ENCODE data around the gene APOBEC4. TPM values are rescaled to one million over a fixed set of nuclear protein-coding genes. Genes with fewer than 3 reads are reported as not detected.

The APOBEC4 gene
- total and polyA plus RNA-seq, 9 of the 15 experiments (the other 6 are each of a cell fraction or from before 2014, with no cell fraction given) = not detected

- TF ChIP-seq SFPQ (IDR thresholded peaks at IDR 0.05; ENCODE audit: low read depth, low read length) (no peak), POLR3G (IDR thresholded peaks at IDR 0.05; ENCODE audit: extremely low read depth, insufficient read length, insufficient replicate concordance) (no peak), SIN3B (IDR thresholded peaks at IDR 0.05; ENCODE audit: low read depth) (no peak), FOXJ3 (CRISPR knock-in tag; IDR thresholded peaks at IDR 0.05) (no peak), ZBTB33 (CRISPR knock-in tag; IDR thresholded peaks at IDR 0.05) (no peak), ILK (tag; IDR thresholded peaks at IDR 0.05; ENCODE audit: borderline replicate concordance, low read depth) (no peak), HSF4 (CRISPR knock-in tag; IDR thresholded peaks at IDR 0.05; ENCODE audit: borderline replicate concordance) (no peak)
Measured at GRCh38 chr1:183674886-183675285, 21.8 kb upstream of the APOBEC4 start (continued).
